Kidney (tissue), 14 donors: ENCODE measurements around the gene SCGB1A1. TPM values are rescaled to one million over a fixed set of nuclear protein-coding genes. Genes with fewer than 3 reads are reported as not detected.

ENCODE experiments used
- DNase-seq, 5 donors: peaks; one replicate each; pipeline ENCODE4 v3.0.0-alpha.2; 2013 to 2020
- FAIRE-seq: peaks from 2 replicates; lab custom pipeline; 2012; peaks lifted over from hg19 to GRCh38; lab: Jason Lieb, UNC
- H3K27ac ChIP-seq, 2 donors: one replicate each; pipeline ENCODE4 v1.7.0; 2013; ENCODE audit warnings: low read depth in 2 of 2, low read length in 2 of 2, inconsistent platforms in 1 of 2
- H3K27me3 ChIP-seq: one replicate; pipeline ENCODE4 v1.7.1; 2013; ENCODE audit warnings: low read length, inconsistent platforms; ENCODE audit not compliant: control insufficient read depth, insufficient read depth
- H3K36me3 ChIP-seq, 3 donors: one replicate each; pipeline versions ENCODE4 v1.7.0 to v1.7.1; 2013; ENCODE audit warnings: low read length in 3 of 3, control low read depth in 1 of 3, inconsistent platforms in 1 of 3; ENCODE audit not compliant: insufficient read depth in 3 of 3, control insufficient read depth in 2 of 3
- H3K4me1 ChIP-seq, 3 donors: one replicate each; pipeline versions ENCODE4 v1.7.0 to v1.7.1; 2013; ENCODE audit warnings: low read length in 3 of 3, inconsistent platforms in 1 of 3, low read depth in 1 of 3; ENCODE audit not compliant: control insufficient read depth in 2 of 3, insufficient read depth in 2 of 3
- H3K4me3 ChIP-seq, 3 donors: one replicate each; pipeline versions ENCODE4 v1.7.0 to v1.8.1; 2013; ENCODE audit warnings: low read length in 3 of 3, control low read depth in 1 of 3, inconsistent platforms in 1 of 3
- H3K9ac ChIP-seq, 3 donors: one replicate each; pipeline versions ENCODE4 v1.7.0 to v1.7.1; 2013; ENCODE audit warnings: low read length in 3 of 3, control low read depth in 1 of 3, inconsistent platforms in 1 of 3
- H3K9me3 ChIP-seq, 3 donors: one replicate each; pipeline versions ENCODE4 v1.7.0 to v1.7.1; 2013; ENCODE audit warnings: low read length in 3 of 3, control low read depth in 1 of 3, inconsistent platforms in 1 of 3; ENCODE audit not compliant: control insufficient read depth in 2 of 3, insufficient read depth in 1 of 3
- CTCF ChIP-seq: IDR thresholded peaks from 3 replicates; pipeline ENCODE4 v1.5.1; 2012; ENCODE audit warnings: mild to moderate bottlenecking, moderate library complexity, borderline replicate concordance; ENCODE audit not compliant: insufficient read depth; ENCODE audit errors: extremely low read depth
- intact Hi-C: fragments of 100-400 bp; cut with DNase I; formaldehyde crosslinking; loops from one replicate; pipeline ENCODE4 v1.11.1; 2022
- polyA plus RNA-seq: library from polyadenylated mRNA; stranded (reverse); fragments of 350-450 nt; fragmentation: Illumina TruSeq; extraction: RNeasy Lipid Tissue Mini Kit (QIAGEN cat#74804); gene quantifications from one replicate; pipeline ENCODE4 v1.2.3, GENCODE V29; 2014; ENCODE audit warnings: low read depth, low replicate concordance; ENCODE audit not compliant: insufficient read depth
- total RNA-seq: library from RNA; stranded (reverse); fragmentation: NEBNext Ultra II Directional; extraction: Animal tissue kit (Norgen Biotek cat#: 25700); gene quantifications from one replicate; pipeline ENCODE4 v1.2.1, GENCODE V29; 2021
- donor health status: control.
- donor health status: control.
- donor health status: control.
- donor health status: control.
- donor health status: control.
- donor health status: DM: yes; HTN: yes; CAD: no.
- donor health status: Normal renal cell carcinoma (clear cell type).

The SCGB1A1 gene
- total and polyA plus RNA-seq, 2 donors from 2014 or later: not detected

DNA sequence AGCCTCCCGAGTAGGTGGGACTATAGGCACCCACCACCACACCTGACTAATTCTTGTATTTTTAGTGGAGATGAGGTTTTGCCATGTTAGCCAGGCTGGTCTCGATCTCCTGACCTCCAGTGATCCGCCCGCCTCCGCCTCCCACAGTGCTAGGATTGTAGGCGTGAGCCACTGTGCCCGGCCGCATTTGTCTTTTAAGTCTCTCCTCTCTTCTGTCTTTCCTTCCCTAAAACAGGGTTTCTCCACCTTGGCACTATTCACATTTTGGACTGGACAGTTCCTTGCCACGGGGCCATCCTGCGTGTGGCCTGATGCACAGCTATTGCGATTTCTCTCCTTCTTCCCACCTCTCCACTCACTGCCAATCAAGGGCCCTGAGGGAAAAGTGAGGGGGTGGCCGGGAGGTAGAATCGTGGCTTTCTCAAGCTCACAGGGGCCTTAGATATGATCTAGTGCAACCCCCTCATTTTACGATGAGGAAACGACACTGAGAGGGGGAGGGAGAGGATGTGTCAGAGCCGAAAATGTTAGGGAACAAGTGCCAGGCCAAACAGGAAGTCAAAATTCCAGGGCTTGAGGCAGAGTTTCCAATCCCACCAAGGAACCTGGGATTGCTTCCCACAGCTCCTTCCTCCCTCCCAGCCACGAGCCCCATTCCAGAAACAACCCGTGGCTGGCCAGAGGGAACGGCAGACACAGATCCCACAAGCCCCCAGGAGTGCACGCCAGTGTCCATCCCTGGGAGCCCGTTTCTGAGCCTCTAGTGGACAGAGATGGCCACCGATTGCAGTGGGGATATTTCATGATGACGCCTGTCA lies 21.2 kb downstream of the SCGB1A1 start:
- no peak for FAIRE-seq
- Histone ChIP-seq H3K9ac (no peak overlapping the region), H3K27ac (peak overlapping the region in 1 of 2 donors; percentile 7), H3K36me3 (no peaks in the 10 kb centered on the region), H3K9me3 (no peaks in the 10 kb centered on the region), H3K27me3 (no peaks in the 10 kb centered on the region), H3K4me1 (peaks cover 3 to 8% (median 7%) of the 10 kb centered on the region in 3 donors), H3K4me3 (no peak overlapping the region)
- TF ChIP-seq CTCF: no peak
- DNase-seq: peak in 1 of 5 donors; percentile 68
- intact Hi-C loops: no loop called here

GRCh38 chr11:62443390-62444235 lies 24.8 kb downstream of the SCGB1A1 start:
- H3K4me3 ChIP-seq: peak overlapping the region in 1 of 3 donors; percentile 65

DNA sequence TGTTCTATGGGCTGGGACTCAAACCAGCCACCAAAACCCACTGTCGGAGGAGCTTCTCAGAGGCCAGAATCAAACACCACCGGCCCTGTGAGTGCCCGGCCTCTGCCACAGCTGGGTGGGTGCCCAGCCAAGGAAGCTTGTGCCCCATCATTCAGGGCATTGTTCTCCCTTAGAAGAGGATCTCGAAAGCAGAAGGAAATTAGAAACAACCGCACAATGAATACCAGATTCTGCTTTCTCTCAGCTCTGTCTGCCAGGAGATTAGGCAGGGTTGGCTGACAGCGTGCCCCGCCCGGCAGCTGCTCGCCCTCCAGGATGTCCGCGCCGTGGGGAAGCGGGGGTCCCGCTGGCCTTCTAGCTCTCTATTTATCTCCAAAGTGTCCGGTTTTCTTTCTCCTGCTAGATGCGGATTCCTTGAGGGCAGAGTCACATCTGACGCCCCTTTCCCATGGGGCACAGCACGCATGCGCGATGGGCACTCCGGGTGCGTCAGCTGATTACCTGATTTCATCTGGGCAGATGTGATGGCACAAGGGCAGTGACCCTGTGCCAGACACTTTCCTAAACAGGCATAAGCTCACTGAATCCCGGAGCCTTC lies 25.5 kb downstream of the SCGB1A1 start:
- no peaks in the 10 kb centered on the region for H3K9me3 ChIP-seq
- H3K27me3 ChIP-seq: no peaks in the 10 kb centered on the region
- peak overlapping the region in 2 of 3 donors; percentile 18 to 65 for H3K4me3 ChIP-seq
- peak overlapping the region in 2 of 3 donors; percentile 7 to 81 for H3K9ac ChIP-seq
- H3K36me3 ChIP-seq: no peaks in the 10 kb centered on the region
- FAIRE-seq (no peak), DNase-seq (peak in 4 of 5 donors; percentile 73 to 84 (median 79))
- H3K4me1 ChIP-seq: peaks cover 6 to 8% (median 7%) of the 10 kb centered on the region in 3 donors
- TF ChIP-seq CTCF: no peak
- intact Hi-C loops: no loop called here
- peak overlapping the region; percentile 18 to 58 for H3K27ac ChIP-seq

More at GRCh38 chr11:62443390-62444235, 24.8 kb downstream of the SCGB1A1 start:
- no peaks in the 10 kb centered on the region for H3K9me3 ChIP-seq
- H3K9ac ChIP-seq: no peak overlapping the region
- no peak for FAIRE-seq
- H3K27me3 ChIP-seq: no peaks in the 10 kb centered on the region
- peaks cover 6 to 8% (median 7%) of the 10 kb centered on the region in 3 donors for H3K4me1 ChIP-seq
- no peaks in the 10 kb centered on the region for H3K36me3 ChIP-seq
- intact Hi-C loops: no loop called here
- no peak for TF ChIP-seq CTCF
- no peak for DNase-seq
- H3K27ac ChIP-seq: peak overlapping the region in 1 of 2 donors; percentile 58
